NCI-H2171 treated with DMSO at 0.1 percent for 48 hours (cell line): ENCODE data around the gene ADGRV1.

Experiments used
- DNase-seq: peaks from one replicate; lab custom pipeline; 2025; lab: John Stamatoyannopoulos, UW

Gene ADGRV1

GRCh38 chr5:90868799-90869198 is 310.2 kb downstream of the ADGRV1 start:
- DNase-seq: no peak

GRCh38 chr5:90871391-90871991 is 312.9 kb downstream of the ADGRV1 start:
- DNase-seq: peak; percentile 66

GRCh38 chr5:90873033-90873517 is 314.5 kb downstream of the ADGRV1 start:
- no peak for DNase-seq

- no peak for DNase-seq
Measured at GRCh38 chr5:90874066-90874465, 315.5 kb downstream of the ADGRV1 start.

- DNase-seq: no peak
Measured at GRCh38 chr5:90875456-90875855, 316.9 kb downstream of the ADGRV1 start.

- no peak for DNase-seq
Measured at GRCh38 chr5:90876366-90876765, 317.8 kb downstream of the ADGRV1 start.

GRCh38 chr5:90877049-90877448 is 318.5 kb downstream of the ADGRV1 start:
- DNase-seq: no peak

GRCh38 chr5:90878081-90878480 is 319.5 kb downstream of the ADGRV1 start:
- no peak for DNase-seq

GRCh38 chr5:90878549-90879196 is 320.1 kb downstream of the ADGRV1 start:
- DNase-seq: no peak

GRCh38 chr5:90881626-90882150 is 323.1 kb downstream of the ADGRV1 start:
- no peak for DNase-seq

GRCh38 chr5:90882448-90882847 is 323.9 kb downstream of the ADGRV1 start:
- no peak for DNase-seq

- no peak for DNase-seq
Measured at GRCh38 chr5:90885180-90885868, 326.7 kb downstream of the ADGRV1 start.

GRCh38 chr5:90886381-90886780 is 327.8 kb downstream of the ADGRV1 start:
- no peak for DNase-seq

- no peak for DNase-seq
Measured at GRCh38 chr5:90888511-90889324, 330.1 kb downstream of the ADGRV1 start.

GRCh38 chr5:90889325-90889600 is 330.7 kb downstream of the ADGRV1 start:
- no peak for DNase-seq

GRCh38 chr5:90890180-90890579 is 331.6 kb downstream of the ADGRV1 start:
- no peak for DNase-seq

- DNase-seq: no peak
Measured at GRCh38 chr5:90894866-90895420, 336.3 kb downstream of the ADGRV1 start.

GRCh38 chr5:90897618-90898017 is 339.0 kb downstream of the ADGRV1 start:
- DNase-seq: no peak

- no peak for DNase-seq
Measured at GRCh38 chr5:90898326-90899013, 339.9 kb downstream of the ADGRV1 start.

- DNase-seq: no peak
Measured at GRCh38 chr5:90899014-90899604, 340.5 kb downstream of the ADGRV1 start.

GRCh38 chr5:90901261-90901660 is 342.7 kb downstream of the ADGRV1 start:
- DNase-seq: no peak
